AG04450 (cell line): ENCODE data around the gene TMC3. TPM values are rescaled to one million over a fixed set of nuclear protein-coding genes. Genes with fewer than 3 reads are reported as not detected.

Experiments used
- CTCF ChIA-PET: fragments of 300-600, 350-600 bp; formaldehyde crosslinking; extraction: SDS; loops from one replicate; lab custom pipeline; 2022; ENCODE audit warnings: antibody characterized with exemption, inconsistent platforms; lab: Charles Lee
- POLR2A ChIA-PET: fragments of 350-600 bp; formaldehyde crosslinking; extraction: SDS; loops from one replicate; lab custom pipeline; 2021; ENCODE audit warnings: antibody characterized with exemption, inconsistent platforms; lab: Yijun Ruan, JAX
- DNase-seq: peaks from one replicate; pipeline ENCODE4 v3.0.0-alpha.2; 2011; ENCODE audit warnings: low read depth, low spot score
- H3K27ac ChIP-seq: one replicate; pipeline ENCODE4 v1.5.1; 2012; ENCODE audit warnings: low read depth, low read length, control low read depth
- H3K27me3 ChIP-seq: one replicate; pipeline ENCODE4 v1.6.0; 2012; ENCODE audit warnings: low read length; ENCODE audit not compliant: control insufficient read depth, insufficient read depth
- H3K4me3 ChIP-seq: 2 replicates; pipeline ENCODE4 v1.5.1; 2011; ENCODE audit warnings: mild to moderate bottlenecking, low read depth, low read length, control low read depth
- H3K9me3 ChIP-seq: 2 replicates; pipeline ENCODE4 v1.5.1; 2012; ENCODE audit warnings: low read length; ENCODE audit not compliant: control insufficient read depth, insufficient read depth
- polyA plus RNA-seq: library from polyadenylated mRNA; depleted of rRNA; stranded (reverse); fragments of >200 nt; gene quantifications from 2 replicates; pipeline ENCODE4 v1.2.3, GENCODE V29; 2011
- TF ChIP-seq, protein P1 (sequence below): IDR thresholded peaks from 2 replicates; pipeline ENCODE4 v1.5.1; 2011; ENCODE audit warnings: low read depth, low read length, control low read depth, inconsistent platforms

Gene TMC3
- polyA plus RNA-seq, 1 experiment = not detected

DNA sequence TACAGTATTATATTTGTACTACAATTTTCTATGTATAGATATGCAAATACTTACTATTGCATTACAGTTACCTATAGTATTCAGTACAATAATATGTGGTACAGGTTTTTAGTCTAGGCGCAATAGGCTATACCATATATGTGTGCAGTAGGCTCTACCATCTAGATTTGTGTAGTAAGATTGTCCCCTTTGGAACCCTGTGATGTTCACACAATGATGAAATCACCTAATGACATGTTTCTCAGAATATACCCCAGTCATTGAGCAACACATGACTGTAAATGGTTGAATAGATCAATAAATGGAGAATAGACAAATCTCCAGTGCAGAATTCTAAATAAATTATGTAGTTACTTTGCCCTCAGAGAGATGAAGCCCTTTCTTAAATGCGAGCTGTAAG, 17.6 kb upstream of the TMC3 start:
- TF ChIP-seq, protein P1, sequence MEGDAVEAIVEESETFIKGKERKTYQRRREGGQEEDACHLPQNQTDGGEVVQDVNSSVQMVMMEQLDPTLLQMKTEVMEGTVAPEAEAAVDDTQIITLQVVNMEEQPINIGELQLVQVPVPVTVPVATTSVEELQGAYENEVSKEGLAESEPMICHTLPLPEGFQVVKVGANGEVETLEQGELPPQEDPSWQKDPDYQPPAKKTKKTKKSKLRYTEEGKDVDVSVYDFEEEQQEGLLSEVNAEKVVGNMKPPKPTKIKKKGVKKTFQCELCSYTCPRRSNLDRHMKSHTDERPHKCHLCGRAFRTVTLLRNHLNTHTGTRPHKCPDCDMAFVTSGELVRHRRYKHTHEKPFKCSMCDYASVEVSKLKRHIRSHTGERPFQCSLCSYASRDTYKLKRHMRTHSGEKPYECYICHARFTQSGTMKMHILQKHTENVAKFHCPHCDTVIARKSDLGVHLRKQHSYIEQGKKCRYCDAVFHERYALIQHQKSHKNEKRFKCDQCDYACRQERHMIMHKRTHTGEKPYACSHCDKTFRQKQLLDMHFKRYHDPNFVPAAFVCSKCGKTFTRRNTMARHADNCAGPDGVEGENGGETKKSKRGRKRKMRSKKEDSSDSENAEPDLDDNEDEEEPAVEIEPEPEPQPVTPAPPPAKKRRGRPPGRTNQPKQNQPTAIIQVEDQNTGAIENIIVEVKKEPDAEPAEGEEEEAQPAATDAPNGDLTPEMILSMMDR = no peak
- H3K27ac ChIP-seq = no peak overlapping the region
- H3K9me3 ChIP-seq = no peaks in the 10 kb centered on the region
- H3K4me3 ChIP-seq = no peak overlapping the region
- CTCF ChIA-PET = interaction anchor here (1.6 kb wide), 1 partner anchor 116 kb away, joined by 6 read pairs; no protein-coding TSS in a partner anchor
- no peaks in the 10 kb centered on the region for H3K27me3 ChIP-seq
- POLR2A ChIA-PET = no interaction called here
- DNase-seq = no peak

DNA sequence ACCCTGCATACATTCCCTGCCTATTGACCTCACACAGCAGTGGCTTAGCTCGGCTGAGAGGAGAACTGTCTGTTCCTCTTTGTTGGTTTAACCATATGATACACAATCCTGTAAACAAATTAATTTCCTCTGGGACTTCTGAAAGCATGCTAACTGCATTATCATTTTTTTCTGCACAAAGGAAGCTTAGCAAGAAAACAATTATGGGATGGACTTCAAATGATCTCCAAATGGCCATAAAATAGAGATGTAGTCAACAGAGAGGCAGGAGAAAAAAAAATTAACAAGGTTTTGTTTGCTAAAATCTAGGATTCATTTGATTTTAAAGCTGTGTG, 14.4 kb upstream of the TMC3 start:
- Histone ChIP-seq H3K27ac (no peak overlapping the region), H3K27me3 (no peaks in the 10 kb centered on the region), H3K4me3 (no peak overlapping the region), H3K9me3 (no peaks in the 10 kb centered on the region)
- no peak for DNase-seq
- ChIA-PET POLR2A (no interaction called here), CTCF (interaction anchor here (2.3 to 2.5 kb wide), 3 partner anchors 12 to 123 kb away, joined by 14 to 19 read pairs (median 18); no protein-coding TSS in a partner anchor)
- TF ChIP-seq, protein P1 = no peak

DNA sequence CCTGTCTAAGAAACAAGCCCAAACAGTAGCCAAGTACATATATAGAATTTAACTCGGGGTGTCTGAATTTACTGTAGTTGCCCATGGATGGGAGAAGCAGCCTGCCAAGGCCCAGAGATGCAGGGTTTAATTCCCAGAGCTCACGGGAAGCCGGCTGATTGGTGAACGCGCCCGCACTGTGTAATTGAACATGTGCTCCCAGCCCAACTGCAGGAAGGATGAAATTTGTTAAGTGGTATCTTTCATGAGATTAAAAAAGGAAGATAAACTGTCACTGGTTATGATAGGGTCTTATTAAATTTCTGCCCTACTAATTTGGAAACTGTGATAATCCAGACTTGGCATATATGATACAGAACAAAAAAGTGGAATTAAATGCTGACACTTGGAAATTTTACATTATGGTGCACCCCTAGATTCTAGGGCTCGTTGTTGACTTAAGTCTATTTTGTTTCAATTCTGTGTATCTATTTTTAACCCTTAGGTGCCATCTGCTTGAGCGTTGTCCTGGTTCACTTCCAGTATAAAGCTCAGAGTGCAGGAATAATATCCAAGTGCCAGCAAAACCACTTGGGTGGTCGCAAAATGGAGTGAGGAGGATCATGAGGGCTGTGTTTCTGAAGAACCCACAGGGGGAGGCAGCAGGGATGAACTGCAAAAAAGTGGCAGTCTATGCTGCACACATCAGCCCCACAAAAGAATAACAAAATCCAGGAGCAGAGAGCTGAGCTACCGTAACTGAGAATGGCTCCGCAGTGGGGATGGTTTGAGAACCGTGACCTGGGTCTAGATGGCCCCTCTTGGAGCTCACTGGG, 13.8 kb upstream of the TMC3 start:
- ChIA-PET POLR2A (no interaction called here), CTCF (interaction anchor here (2.3 to 2.5 kb wide), 3 partner anchors 12 to 122 kb away, joined by 14 to 19 read pairs (median 18); no protein-coding TSS in a partner anchor)
- TF ChIP-seq, protein P1 = no peak
- H3K27me3 ChIP-seq = no peaks in the 10 kb centered on the region
- no peak for DNase-seq
- no peaks in the 10 kb centered on the region for H3K9me3 ChIP-seq
- no peak overlapping the region for H3K27ac ChIP-seq
- H3K4me3 ChIP-seq = no peak overlapping the region

DNA sequence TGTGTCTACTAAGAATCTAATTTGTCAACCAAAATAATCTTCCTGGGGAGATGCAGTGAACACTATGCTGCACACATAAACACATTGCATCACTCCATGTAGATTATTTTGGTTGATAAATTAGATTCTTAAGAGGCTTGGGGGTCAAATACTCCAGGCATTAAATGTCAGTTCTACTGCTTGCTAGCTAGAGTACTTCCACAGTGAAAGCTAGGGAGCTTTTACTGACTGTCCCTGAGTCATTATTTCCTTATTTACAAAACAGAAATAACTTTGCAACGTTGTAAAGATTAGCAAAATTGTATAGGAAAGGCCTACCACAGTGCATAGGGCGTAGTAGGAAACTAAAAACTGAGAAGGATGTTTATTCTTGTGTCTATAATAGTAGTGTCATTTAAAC, 12.9 kb upstream of the TMC3 start:
- DNase-seq = no peak
- H3K9me3 ChIP-seq = no peaks in the 10 kb centered on the region
- H3K27ac ChIP-seq = no peak overlapping the region
- CTCF ChIA-PET = interaction anchor here (2.5 kb wide), 1 partner anchor 112 kb away, joined by 14 read pairs; no protein-coding TSS in a partner anchor
- no peaks in the 10 kb centered on the region for H3K27me3 ChIP-seq
- POLR2A ChIA-PET = no interaction called here
- TF ChIP-seq, protein P1 = no peak
- H3K4me3 ChIP-seq = no peak overlapping the region

DNA sequence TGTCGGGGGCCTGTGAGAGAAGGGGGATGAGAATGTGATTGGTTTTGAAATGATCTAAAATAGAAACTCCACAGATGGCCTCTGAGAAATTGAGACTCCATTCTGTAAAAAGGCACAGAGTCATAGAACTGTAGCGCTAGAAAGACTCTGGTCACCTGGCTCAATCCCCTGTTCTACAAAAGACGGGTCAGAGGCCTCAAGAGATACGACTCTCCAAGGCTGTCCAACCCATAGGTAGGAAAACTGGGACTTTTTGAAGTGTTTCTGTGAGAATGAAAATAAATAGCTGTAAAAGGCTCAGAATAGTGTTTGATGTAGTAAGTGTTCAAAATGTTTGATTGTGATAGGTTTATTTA, 11.7 kb upstream of the TMC3 start:
- CTCF ChIA-PET = no interaction called here
- TF ChIP-seq, protein P1 = no peak
- no peaks in the 10 kb centered on the region for H3K9me3 ChIP-seq

More for the DNA sequence above, 11.7 kb upstream of the TMC3 start:
- Histone ChIP-seq H3K4me3 (no peak overlapping the region), H3K27me3 (no peaks in the 10 kb centered on the region), H3K27ac (no peak overlapping the region)
- POLR2A ChIA-PET = no interaction called here
- DNase-seq = no peak
